Stomach (tissue), 4 donors: ENCODE data around the gene TP53AIP1.

ENCODE experiments used
- CTCF ChIP-seq, 7 experiments: fragments of 450-650 bp in 4 of 7; fragments of 200-600 bp in 3 of 7; sonication (generic) in 3 of 7; IDR thresholded peaks; one replicate each; pipeline ENCODE4 v1.5.1; 2016 to 2019; ENCODE audit warnings: antibody characterized with exemption in 7 of 7, control low read depth in 2 of 7, mild to moderate bottlenecking in 1 of 7
- EP300 ChIP-seq: sonication (generic); formaldehyde crosslinking; IDR thresholded peaks from one replicate; pipeline ENCODE4 v1.6.1; 2017; ENCODE audit warnings: antibody characterized with exemption
- POLR2A ChIP-seq, 4 donors: fragments of 450-650 bp; IDR thresholded peaks; one replicate each; pipeline ENCODE4 v1.6.1; 2016; ENCODE audit warnings: antibody characterized with exemption in 4 of 4, control low read depth in 2 of 4, mild to moderate bottlenecking in 1 of 4, moderate library complexity in 1 of 4
- POLR2AphosphoS5 ChIP-seq, 3 donors: sonication (generic); formaldehyde crosslinking; IDR thresholded peaks; one replicate each; pipeline ENCODE4 v1.6.1; 2016; ENCODE audit warnings: antibody characterized with exemption in 3 of 3

GRCh38 chr11:128956401-128957201 lies 13.9 kb upstream of the TP53AIP1 start:
- TF ChIP-seq CTCF (IDR thresholded peaks at IDR 0.05) (peak in 5 of 7 experiments; percentile 26 to 87 (median 62)), EP300 (no peak), POLR2A (IDR thresholded peaks at IDR 0.05) (no peak), POLR2AphosphoS5 (IDR thresholded peaks at IDR 0.05) (no peak)
